AG09309 (cell line): ENCODE results near the gene GSTK1.
A peak's percentile ranks its signal among the peaks of the same experiment; 100 is the strongest.
"Not testable (repeated sequence)": the region's sequence is repeated elsewhere in the genome, so short reads cannot be mapped to it uniquely, and the experiment has no call there.

ENCODE experiments used
- DNase-seq: peaks from one replicate; pipeline ENCODE4 v3.0.0-alpha.2; 2010; ENCODE audit warnings: low read depth
- H3K4me3 ChIP-seq: 2 replicates; pipeline ENCODE4 v1.5.1; 2011; ENCODE audit warnings: mild to moderate bottlenecking, low read depth, low read length, moderate library complexity; ENCODE audit not compliant: control insufficient read depth
- TF ChIP-seq, protein P1 (sequence below): IDR thresholded peaks from 2 replicates; pipeline ENCODE4 v1.5.1; 2011; ENCODE audit warnings: mild to moderate bottlenecking, low read depth, low read length, inconsistent platforms; ENCODE audit not compliant: insufficient read depth, control insufficient read depth; ENCODE audit errors: missing control alignments

Gene GSTK1

DNA sequence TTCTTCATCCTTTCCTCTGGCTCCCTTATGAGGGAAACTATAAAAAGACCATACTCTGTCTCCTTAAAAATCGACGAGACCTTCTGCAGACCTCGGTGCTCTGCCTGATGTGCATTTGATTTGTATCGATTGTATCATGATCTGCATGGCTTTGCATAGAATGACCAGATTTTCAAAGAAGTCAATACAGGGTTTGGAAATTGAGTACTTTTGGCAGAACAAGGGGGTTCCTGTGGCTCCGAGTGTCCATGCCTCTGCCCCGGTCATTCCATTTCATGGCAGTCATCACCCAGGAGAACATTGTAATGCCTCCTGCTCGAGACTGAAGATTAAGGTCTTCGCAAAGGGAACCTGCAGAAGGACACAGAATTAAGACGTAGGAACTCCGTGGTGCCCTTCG lies 25.6 kb downstream of the GSTK1 start:
- no peak for DNase-seq
- TF ChIP-seq, protein P1, sequence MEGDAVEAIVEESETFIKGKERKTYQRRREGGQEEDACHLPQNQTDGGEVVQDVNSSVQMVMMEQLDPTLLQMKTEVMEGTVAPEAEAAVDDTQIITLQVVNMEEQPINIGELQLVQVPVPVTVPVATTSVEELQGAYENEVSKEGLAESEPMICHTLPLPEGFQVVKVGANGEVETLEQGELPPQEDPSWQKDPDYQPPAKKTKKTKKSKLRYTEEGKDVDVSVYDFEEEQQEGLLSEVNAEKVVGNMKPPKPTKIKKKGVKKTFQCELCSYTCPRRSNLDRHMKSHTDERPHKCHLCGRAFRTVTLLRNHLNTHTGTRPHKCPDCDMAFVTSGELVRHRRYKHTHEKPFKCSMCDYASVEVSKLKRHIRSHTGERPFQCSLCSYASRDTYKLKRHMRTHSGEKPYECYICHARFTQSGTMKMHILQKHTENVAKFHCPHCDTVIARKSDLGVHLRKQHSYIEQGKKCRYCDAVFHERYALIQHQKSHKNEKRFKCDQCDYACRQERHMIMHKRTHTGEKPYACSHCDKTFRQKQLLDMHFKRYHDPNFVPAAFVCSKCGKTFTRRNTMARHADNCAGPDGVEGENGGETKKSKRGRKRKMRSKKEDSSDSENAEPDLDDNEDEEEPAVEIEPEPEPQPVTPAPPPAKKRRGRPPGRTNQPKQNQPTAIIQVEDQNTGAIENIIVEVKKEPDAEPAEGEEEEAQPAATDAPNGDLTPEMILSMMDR = no peak
- peak overlapping the region; percentile 57 for H3K4me3 ChIP-seq

DNA sequence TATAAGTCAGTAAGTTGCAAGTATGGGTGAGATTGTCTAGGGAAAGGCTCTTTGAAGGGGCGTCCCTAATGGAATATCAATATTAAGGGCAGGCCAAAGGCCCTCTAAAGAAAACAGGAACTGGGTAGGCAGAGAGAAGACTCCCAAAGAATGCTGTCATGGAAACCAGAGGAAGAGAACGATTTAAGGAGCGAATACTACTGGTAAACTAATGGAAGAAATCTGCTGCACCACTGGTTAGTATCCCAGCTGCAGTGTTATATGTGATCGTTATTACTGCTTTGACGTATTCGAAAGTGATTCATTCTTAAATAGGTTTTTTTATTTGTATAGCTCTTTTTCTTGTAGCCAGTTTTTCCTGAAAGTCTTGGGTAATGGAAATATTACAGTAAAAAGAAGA lies 26.2 kb downstream of the GSTK1 start:
- TF ChIP-seq, protein P1 = no peak
- DNase-seq = no peak
- H3K4me3 ChIP-seq = peak overlapping the region; percentile 57

DNA sequence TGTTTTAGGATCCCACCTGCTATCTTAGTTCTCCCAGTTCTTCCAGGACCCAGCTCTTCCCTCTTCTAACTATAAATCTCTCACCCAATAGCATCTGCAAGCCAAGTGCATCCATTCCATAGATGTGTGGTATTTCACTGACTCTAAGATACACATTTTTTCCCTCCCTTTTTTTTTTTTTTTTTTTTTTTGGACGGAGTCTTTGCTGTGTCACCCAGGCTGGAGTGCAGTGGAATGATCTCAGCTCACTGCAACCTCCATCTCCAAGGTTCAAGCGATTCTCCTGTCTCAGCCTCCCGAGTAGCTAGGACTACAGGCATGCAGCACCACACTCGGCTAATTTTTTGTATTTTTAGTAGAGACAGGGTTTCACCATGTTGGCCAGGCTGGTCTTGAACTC lies 26.6 kb downstream of the GSTK1 start:
- not testable (repeated sequence) for DNase-seq, H3K4me3 ChIP-seq

DNA sequence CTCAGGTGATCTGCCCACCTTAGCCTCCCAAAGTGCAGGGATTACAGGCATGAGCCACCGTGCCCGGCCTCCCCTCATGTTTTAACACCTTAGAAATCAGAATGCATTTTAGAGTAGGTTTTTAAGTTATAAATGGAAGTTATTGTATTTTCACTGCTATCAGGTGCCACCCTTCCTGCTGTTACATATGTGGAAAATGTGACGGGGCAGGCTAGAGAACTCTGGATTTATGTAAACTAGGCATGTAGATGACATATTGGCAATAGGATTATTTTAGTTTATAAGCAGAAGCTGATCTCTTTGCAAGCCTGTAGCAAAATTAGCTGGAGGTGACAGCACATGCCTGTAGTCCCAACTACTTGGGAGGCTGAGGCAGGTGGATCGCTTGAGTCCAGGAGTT lies 27.1 kb downstream of the GSTK1 start:
- no peak for DNase-seq
- TF ChIP-seq, protein P1 = no peak
- H3K4me3 ChIP-seq = no peak overlapping the region

DNA sequence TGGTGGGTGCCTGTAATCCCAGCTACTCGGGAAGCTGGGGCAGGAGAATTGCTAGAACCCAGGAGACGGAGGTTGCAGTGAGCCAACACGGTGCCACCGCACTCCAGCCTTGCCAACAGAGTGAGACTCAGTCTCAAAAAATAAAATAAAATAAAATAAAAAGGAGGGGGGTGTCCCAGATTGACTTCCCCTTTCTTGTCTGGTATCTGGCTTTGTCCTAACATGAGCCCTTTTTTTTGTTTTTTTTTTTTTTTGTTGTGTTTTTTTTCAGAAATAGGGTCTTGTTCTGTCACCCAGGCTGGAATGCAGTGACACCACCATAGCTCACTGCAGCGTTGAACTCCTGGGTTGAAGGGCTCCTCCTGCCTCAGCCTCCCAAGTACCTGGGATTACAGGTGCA lies 29.6 kb downstream of the GSTK1 start:
- TF ChIP-seq, protein P1 = no peak
- H3K4me3 ChIP-seq = no peak overlapping the region
- DNase-seq = no peak

DNA sequence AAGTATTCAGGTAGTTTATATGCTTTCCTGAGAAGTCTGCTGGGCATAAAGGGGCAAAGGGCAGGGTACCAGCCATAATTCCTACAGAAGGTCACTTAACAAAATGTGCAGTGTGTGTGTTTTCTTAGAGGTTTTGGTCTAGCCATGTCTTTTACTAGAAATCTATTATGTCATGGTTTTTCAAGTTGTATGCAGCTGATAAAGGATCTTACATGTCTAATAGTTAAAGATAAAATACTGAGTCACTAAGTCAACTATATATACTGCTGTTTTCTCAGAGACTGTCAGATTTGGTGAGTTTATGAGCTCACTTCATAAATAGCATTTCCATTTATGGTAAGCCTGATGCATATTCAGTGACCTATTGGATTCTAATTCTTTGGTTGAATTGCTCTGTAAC lies 32.6 kb downstream of the GSTK1 start:
- DNase-seq = peak; percentile 31
- TF ChIP-seq, protein P1 = no peak
- no peak overlapping the region for H3K4me3 ChIP-seq

DNA sequence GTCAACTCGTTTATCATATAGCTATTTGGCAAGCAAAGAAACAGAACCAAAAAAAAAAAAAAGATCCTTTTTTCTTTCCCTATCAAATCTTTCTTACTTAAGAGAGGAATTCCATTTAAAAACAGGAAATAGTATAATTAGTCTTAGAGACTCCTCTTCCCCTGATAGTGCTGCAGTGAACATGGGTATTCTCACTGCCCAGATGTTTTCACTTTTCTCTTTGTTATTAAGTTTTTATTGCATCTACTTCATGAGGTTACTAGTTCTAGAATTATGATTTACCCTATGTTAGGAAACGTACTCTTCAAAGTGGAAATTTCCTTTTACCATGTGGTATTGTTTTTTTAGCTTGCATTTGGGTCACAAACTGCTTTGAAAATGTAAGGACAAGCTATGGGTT lies 33.4 kb downstream of the GSTK1 start:
- H3K4me3 ChIP-seq = no peak overlapping the region
- TF ChIP-seq, protein P1 = no peak
- DNase-seq = peak; percentile 14
